Urothelium cell line (cell line): ENCODE results near the gene FAM184A.
A peak's percentile ranks its signal among the peaks of the same experiment; 100 is the strongest.

Experiments
- DNase-seq: peaks from one replicate; pipeline ENCODE4 v3.0.0; 2011; ENCODE audit warnings: low spot score, mixed read lengths
- FAIRE-seq: peaks from 2 replicates; lab custom pipeline; 2011; peaks lifted over from hg19 to GRCh38; lab: Jason Lieb, UNC

The FAM184A gene

DNA sequence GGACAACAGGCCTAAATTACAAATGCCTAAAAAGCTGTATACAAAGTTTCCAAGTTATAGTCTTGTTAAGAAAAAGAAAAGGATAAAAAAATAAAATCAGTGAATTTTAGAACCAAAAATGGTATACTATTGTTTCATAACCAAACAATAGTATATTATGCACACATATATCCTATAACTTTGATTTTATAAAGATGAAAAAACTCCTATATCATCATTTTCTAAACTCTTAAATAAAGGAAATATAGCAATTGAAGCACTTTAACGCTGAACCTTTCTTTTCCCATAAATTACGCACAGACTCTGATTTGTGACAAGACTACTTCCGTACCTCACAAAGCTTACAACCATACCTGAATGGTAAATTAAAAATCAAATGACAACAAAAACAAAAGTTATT is 107.6 kb downstream of the FAM184A start:
- DNase-seq (no peak), FAIRE-seq (no peak)

DNA sequence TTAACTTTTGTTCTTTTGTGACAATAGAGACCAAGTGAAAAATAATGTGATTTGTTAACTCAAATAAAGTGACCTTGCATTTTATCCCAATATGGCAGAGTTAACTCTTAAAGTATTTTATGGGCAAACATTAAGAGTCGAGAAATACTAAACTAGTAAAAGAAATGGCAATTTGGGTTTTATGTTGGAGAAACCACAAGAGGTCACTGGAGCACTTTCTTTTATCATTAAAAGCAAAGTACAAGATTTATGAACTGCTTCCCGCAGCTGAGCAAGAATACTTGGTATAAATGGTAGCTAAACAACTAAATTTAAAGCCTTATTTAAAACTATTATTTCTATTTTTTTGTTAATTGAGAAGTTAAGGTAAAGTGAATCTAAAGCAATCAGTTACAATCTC is 110.0 kb downstream of the FAM184A start:
- no peak for FAIRE-seq
- DNase-seq = no peak

DNA sequence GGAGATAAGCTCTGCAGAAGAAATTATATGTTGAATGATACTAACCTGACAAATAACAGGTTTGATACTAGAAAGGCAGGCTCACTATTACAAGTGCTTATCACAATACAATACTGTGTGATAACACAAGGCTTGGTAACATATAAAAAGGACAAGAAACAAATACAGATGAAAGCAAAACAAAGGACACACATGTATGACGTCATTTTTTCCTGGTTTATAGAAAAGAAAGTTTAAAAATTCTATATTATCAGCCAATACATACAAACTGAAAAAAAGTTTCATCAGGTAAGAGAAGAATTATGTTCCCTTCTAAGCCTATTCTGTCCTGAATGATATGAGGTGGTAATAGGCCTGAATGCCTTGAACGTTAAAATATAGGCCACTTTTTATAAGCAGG is 111.2 kb downstream of the FAM184A start:
- no peak for FAIRE-seq

DNA sequence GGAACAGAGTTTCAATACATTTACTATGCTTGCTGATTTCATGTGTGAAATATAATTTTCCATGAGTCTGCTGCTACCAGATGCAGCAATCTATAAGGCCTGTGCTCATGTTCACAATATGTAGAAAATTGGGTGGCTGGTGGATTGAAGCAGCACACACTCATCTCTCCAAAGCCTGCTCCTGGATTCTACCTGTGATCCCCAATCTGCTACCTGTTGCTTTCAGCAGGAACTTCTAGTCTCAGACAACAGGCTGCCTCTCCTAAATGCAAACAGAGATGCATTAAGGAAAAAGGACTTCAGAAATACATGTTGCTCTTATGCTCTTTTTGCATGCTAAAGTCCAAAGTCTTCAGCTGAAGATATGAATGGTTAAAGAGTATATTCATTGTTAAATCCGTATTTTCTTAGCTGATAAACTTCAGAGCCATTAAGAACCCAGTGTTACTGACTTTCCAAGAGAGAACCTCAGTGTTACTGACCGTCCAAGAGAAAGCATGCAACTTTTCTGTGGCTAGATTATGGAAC is 112.6 kb downstream of the FAM184A start:
- DNase-seq = no peak
- FAIRE-seq = no peak

More for the DNA sequence above, 111.2 kb downstream of the FAM184A start:
- no peak for DNase-seq

DNA sequence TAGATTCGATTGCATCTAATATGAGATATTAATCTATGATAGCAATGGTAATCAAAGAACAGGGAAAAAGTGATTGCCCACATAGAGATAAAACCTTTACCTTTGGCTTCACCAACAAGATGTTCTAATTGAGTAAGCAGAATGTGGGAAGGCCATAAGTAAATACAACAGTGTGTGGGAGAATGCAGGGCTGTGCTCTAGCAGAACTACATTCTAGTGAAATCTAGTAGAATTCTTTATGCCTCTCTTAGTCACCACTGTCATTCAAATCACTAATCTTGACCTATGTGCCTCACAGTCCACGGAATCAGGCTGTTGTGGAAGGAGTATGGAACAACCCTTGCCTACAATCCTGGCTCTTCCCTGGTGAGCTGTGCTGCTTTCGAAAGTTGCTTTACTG is 113.1 kb downstream of the FAM184A start:
- FAIRE-seq = no peak
- no peak for DNase-seq

DNA sequence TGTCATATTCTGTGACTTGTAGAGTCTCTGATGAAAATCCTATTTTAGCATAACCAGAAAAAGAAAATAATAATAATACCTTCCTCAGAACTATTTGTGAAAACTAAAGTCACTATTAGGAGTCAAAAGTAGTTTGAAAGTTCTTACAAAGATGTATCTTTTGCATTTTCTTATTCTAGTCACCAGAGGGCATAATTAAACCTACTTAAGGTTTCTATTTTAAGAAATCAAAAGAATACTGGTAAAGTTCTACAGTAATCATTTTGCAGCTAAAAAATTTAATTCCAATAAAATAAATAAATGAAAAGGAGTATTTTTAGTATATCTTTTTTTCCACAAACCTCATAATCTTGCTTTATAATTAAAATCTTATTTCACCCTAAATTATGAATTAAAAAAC is 115.5 kb downstream of the FAM184A start:
- FAIRE-seq (no peak), DNase-seq (no peak)

DNA sequence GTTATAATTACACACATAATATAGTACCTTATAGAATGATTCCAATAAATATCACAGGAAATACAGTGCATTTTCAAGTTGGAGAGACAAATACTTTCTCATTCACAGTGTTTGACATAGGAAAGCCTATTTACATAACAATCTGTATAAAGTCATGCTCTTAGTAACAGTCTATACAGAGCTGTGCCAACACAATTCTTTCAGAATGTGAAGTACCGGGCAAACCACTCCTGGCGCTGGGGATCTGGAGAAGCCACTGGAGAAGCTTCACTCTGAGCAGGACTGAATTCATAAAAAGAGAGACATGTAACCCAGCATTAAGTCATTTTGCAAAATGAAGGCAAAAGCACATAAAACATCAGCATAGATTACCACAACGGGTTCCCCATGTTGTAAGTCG is 118.6 kb downstream of the FAM184A start:
- DNase-seq = no peak
- FAIRE-seq = no peak

DNA sequence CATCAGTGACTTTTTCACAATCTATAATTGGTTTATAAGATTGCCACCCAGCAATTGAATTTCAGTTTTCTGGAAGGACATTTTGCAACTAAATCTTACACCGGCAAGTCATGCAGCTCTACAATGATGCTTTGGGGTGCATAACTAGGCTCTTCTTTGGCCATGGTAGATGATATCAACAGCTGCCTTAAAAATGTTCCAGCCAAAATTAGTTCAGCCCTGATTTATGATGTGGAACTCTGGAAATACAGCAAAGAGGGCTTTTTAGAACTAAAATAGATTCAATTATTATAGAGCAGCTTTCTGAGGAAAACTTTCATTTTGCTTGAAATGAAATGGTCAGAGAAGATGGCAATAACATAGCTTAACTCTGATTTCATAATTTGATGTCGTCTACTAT is 125.1 kb downstream of the FAM184A start:
- FAIRE-seq = no peak
- DNase-seq = no peak

DNA sequence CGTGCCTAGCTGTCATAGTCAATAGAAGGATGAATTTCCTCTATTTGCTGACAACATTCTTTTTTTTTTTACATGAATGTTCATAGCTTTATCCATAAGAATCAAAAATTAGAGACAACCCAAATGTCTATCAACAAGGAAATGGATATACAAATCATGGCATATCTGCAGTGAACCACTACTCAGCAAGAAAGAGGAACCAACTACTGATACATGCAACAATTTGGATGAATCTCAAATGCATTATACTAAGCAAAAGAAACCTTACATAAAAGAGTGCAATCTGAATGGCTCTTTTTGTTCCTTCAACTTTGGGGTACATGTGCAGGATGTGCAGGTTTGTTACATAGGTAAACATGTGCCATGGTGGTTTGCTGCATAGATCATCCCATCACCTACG is 125.8 kb downstream of the FAM184A start:
- DNase-seq (no peak), FAIRE-seq (no peak)

DNA sequence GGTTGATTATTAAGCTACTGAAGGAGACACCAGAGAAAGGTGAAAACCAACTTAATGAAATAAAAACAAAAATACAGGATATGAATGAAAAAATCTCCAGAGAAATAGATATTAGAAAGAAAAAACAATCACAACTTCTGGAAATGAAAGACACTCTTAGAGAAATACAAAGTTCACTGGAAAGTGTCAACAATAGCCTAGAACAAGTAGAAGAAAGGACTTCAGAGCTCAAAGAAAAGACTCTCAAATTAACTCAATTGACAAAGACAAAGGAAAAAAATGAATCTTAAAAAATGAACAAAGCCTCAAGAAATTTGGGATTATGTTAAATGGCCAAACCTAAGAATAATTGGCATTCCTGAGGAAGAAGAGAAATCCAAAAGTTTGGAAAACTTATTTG is 133.2 kb downstream of the FAM184A start:
- DNase-seq (no peak), FAIRE-seq (no peak)

DNA sequence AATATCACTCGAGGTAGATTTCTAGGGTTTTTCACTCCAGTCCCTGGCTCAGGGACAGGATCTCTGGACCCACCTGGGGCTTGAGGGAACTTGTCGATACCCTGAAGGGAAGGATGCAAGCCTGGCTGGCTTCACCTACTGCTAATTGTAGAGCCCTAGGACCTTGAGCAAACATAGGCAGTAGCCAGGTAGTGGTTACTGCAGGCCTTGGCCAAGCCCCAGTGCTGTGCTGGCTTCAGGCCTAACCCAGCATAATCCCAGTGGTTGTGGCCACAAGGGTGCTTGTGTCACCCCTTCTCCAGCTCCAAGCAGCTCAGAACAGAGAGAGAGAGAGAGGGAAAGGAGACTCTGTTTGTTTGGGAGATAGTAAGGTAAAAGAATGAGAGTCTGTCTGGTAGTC is 137.7 kb downstream of the FAM184A start:
- FAIRE-seq (no peak), DNase-seq (no peak)

DNA sequence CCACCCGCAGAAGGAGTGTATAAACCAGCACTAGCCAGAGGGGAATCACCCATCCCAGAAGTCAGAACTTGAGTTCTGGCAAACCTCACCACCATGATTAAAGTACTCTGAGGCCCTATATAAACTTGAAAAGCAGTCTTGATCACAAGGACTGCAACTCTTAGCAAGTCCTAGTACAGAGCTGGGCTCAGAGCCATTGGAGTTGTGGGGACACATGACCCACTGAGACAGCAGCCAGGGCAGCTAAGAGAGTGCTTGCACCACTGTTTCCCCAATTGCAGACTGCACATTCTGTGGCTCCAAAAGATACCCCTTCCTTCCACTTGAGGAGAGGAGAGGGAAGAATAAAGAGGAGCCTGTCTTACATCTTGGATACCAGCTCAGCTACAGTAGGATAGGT is 138.8 kb downstream of the FAM184A start:
- no peak for FAIRE-seq

DNA sequence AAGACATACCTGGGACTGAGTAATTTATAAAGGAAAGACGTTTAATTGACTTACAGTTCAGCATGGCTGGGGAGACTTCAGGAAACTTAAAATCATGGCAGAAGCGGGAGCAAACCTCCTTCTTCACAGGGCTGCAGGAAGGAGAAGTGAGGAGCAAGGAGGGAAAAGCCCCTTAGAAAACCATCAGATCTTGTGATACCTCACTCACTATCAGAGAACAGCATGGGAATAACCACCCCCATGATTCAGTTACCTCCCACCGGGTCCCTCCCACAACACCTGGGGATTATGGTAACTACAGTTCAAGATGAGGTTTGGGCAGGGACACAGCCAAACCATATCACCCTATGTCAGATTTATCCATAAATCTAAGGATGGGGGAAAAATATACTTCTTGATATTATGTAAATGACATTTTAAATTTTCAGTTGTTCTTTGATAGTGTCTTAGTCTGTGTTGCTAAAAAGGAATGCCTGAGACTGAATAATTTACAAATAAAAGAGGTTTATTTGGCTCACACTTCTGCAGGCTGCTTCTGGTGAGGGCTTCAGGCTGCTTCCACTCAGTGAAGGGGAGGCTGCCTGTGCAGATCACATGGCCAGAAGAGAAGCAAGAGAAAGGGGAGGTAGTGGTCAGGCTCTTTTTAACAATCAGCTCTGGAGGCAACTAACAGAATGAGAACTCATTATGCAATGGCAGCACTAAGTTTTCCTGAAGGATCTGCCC is 142.3 kb downstream of the FAM184A start:
- FAIRE-seq = no peak

More for the DNA sequence above, 138.8 kb downstream of the FAM184A start:
- no peak for DNase-seq

DNA sequence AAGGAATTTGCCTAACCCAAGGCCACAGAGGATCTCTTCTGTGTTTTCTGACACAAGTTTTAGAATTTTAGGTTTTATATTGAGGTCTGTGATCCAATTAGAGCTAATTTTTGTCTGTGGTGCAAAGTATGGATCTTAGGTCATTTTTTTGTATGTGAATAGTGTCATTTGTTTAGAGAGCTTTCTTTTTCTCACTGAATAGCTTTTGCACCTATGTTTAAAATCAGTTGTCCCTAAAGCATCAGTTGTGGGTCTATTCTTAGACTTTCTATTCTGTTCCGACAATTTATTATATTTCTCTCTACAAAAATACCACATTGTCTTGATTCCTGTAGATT is 143.2 kb downstream of the FAM184A start:
- FAIRE-seq (no peak), DNase-seq (no peak)

More for the DNA sequence above, 142.3 kb downstream of the FAM184A start:
- DNase-seq = no peak

DNA sequence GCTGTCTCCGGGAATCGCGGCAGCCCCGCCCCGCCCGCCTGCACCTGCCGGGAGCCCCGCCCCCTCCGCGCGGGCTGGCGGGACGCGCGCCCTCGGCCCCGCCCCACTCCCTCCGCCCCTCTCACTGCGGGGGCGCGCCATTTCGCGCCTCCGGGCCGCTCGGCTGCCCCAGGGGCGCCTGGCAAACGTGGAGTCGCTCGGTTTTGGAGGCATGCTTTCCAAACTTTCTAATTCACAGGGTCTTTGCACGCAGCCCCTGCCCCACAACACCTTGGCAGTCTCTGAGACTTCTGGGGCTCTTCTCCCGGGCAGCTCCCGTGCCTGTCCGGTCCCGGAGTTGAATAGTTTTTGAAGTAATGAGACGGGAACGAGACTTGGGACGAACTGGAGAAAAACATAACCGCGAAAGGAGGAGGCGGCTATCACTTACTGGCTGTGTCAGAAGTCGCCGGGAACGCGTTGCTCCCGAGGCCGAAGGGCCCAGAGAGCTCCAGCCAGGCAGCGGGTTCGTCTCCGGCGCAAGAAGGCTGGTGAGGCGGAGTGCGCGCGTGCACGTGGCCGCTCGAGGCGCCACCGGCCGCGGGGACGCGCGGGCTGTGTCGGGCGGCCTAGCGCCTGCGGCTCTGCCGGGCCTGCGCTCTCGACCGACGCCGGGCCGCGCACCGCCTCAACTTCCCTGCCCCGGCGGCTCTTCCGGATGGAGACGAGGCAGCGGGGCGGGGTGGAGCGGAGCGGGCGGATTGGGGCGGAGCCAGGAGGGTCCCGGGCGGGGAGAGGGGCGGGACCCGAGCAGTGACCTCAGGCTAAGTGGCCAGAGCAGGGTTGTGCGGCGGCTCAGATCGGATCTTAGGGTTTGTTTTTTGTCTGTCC is 143.8 kb downstream of the FAM184A start, which contains the start of gene MCM9:
Gene MCM9, minus strand, starts transcription at position 699 of the 870 bp plus-strand sequence. CDS start 3,436 bp downstream, outside the sequence.
- DNase-seq (peak; percentile 94), FAIRE-seq (peak; percentile 78)

DNA sequence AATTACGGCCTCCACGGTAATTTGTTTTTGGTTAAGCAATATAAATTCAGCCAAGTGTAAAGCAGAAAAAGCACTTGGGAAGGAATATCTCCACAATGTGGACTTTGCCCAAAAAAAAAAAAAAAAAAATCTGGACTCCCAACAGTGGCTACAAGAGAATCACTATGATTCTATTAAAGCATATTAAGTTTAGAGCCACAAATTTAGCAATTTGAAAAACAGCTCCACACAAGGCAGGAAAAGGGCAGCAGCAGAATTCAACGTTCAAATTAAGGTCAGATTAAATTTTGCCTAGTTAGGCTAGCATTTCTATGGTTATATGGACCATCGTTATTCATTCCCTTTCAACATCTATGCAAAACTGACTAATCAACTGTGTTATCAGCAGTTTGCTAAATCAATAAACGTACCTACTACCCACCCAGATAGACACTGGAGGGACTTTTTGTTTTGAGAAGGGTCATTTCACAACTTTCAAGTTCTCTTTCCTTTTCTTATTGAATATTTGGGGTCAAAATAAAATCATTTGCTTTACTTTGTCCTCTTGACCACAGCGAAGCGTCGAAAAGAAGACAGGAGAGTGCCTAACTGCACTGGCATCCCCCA is 144.5 kb downstream of the FAM184A start:
- FAIRE-seq = no peak
- DNase-seq = no peak

DNA sequence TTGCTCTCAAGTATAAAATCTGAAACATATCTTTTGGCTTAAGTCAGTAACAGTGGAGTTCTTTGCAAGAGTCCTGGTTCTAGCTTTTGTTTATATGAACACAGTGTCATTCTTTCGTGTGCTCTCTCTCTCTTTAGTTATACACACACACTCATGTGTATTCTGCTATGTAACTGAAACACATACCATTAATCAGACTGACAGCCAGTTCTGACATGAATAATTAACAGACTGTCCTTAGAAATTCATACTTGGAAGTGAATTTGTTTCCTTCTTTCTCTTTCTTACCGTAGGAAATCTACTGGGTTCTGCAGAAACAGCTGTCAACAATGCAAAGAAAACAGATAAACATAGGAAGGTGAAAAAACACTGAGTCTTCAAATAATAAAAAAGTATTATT is 146.0 kb downstream of the FAM184A start:
- DNase-seq = no peak
- no peak for FAIRE-seq

DNA sequence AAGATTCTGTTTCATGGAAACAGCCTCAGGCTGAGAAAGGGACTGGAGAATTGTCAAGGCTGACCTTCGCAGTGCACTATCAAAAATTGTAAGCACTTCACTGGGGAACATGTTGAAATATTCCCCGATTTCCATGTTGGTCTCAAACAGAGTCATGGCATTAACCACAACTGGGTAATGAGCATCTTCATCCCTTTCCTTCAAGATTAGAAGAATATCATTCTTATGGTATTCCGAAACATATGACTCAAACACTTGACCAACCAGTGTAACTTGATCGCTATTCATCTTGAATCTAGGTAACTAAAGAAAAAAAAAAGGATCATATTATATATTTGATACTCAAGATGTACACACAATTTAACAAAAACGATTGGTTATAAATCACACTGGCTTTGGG is 147.0 kb downstream of the FAM184A start:
- FAIRE-seq (no peak), DNase-seq (no peak)

DNA sequence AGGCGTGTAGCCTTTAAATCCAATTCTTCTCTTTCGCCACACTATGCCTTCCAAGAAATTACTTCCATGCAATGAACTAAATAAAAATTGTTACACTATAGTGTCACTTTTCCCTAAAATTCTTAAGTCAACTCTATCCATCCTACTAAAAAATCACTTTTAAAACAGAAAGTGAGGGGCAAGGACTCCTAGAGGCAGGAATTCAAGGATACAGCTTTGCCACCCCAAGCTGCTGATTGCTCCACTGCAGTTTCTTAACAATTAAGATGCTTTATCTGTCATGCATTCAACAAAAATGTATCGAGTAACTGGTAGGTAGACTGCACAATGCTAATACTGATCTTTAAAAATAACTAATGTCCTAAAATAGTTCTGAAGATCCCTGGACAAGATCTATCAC is 147.8 kb downstream of the FAM184A start:
- no peak for DNase-seq
- FAIRE-seq = no peak

DNA sequence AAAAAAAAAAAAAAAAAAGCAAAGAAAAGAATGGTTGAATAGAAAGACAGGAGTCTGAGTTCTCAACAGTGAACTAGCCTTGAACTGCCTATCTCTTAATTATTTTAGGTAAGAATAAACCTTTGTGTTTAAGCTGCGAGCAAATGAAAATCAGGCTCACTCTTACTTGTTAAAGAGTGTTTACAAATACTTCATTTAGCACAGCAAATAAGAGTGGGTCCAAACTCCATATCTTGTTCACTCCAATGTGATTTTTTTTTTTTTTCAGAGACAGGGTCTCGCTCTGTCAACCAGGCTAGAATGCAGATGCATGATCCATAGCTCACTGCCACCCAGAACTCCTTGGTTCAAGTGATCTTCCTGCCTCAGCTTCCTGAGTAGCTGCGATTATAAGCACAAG is 155.4 kb downstream of the FAM184A start:
- DNase-seq (no peak), FAIRE-seq (no peak)

DNA sequence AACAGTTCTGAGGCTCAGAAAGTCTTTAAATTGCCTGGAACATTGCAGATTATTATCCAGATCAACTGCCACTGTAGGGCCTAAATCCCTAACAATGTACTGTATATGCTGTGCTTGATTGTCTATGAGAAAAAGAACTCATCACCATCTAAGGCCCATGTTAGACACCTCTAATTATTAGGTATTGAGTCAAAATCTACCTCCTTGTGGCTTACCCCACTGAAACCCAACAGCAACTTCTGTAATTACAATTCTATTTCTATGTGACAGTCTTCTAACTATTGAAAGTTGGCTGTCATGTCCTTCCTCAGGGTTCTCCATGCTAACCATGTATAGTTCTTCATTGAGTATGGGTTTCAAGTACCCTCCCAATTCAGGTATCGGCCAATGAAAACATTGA is 157.4 kb downstream of the FAM184A start:
- FAIRE-seq (no peak), DNase-seq (no peak)

DNA sequence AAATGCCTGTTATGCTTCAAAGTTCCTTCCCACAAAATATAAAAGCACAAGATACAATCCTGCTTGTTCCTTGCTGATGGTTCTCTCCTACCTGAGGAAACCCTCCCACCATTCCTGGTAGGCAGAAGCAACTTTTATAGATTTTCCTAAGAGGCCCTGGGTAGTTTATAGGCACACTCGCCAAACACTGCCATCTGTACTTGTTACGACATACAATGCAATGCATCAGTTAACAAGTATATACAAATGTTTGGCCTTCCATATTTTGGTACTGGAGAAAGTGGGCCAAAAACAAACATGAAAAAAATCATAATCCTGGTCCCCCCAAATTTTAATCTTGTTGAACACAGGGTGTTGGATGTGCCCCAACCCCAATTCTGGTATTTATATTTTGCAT is 160.1 kb downstream of the FAM184A start:
- FAIRE-seq (no peak), DNase-seq (no peak)
